Stimulated activated naive CD4-positive, alpha-beta T cell (primary cell): ENCODE data around the gene NTM.

Experiments
- DNase-seq, 6 experiments: peaks; one replicate each; lab custom pipeline; 2025; lab: John Stamatoyannopoulos, UW

NTM gene

DNA sequence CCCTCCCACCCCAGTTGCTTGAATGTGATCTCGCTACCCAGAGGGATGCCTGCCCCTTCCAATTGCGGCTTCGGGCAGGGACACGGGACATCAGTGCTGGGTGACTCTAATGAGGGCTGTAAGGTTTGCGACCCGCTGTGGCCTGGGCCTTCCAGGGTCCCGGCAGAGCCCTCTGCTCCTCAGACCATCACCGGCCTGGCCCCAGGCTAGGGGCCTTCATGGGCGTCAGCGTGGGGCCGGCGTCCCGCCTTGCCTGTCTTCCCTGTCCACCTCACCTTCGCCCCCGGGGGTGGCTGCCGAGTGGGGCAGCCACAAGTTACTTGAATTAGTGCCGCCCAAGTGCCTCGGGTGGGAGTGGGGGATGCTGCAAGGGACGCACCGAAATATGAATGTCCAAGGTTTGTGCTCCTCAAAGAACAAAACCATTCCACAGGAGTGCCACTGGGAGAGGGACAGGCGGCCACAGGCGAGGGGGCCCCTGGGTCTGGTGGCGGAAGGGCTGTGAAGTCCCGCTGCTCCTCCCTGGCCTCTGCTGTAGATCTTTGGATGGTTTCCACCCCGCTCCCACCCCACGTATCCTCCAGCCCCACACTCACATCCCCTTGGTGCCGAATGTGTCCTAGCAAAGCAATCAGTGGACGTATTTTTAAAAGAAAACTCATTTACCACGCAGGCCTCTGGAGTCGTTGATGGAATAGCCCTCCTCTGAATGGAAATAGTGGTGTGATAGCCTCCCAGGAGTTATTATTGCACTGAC lies 317.1 kb downstream of the NTM start:
- no peak for DNase-seq

DNA sequence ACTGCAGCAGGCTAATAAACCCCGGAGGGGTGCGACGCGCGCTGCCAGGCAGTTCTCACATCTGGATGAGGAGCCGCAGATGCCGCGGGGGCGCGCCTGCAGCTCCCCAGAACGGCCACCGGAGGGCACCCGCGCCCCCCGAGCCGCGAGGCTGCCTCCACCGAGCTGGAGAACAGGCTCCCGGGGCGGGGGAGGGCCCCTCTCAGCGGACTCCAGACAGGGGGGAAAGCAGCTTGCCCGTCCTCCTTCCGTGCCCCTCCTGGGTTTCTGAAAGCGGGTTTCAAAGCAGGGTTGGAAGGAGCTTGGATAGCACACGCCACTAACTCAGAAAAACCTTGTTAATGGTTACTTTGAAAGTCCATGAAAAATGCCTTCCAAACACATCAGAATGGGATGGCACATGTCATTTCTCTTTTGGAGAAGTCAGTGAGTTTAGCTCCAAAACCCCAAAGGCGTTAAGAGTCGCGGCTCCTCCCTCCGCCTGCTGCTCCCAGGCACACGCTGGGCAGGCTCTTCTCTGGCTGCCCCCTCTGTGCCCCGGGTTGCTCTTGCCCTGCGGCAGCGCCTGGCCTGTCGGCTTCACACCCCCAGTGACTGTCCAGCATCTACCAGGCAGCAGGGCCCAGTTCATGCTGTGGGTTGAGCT lies 317.8 kb downstream of the NTM start:
- DNase-seq, result no peak

DNA sequence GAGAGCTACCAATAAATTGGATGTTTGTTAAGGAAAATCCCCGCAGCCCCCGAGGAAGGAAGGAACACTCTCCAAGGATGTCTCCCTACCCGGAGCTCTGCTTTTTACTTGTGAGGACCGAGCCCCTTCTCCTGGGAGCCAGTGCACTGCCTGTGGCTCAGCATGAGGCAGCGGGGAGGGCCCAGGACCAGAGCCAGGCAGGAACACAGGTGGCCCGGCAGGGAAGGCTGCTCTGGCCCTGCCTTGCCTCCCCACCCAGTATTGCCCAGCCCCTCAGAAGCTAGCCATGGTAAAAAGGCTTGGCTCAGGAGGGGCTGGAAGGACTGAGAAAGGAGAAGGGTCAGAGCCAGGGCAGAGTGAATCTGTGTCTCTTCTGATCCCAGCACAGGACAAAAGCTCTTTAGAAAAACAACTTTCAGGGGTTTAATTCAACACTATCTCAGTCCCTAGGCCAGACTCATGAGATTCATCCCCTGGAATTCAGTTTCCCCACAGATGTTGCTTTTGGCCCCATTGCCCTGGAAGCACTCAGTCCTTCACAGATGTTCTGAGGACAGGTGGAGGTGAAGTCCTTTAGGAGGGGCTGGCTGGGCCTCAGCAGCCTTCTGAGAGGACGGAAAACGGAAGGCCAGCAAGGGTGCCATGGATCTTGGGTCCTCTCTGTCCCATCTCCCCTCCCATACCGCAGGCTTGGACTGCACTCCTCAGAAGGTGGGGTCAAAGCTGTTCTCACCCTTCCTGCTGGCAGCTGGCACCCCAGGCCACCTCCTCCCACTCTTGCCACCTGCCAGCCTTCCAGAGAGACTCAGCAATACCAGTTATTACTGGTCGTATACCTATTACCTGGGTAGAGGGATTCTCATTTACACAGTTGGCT lies 318.9 kb downstream of the NTM start:
- no peak for DNase-seq

DNA sequence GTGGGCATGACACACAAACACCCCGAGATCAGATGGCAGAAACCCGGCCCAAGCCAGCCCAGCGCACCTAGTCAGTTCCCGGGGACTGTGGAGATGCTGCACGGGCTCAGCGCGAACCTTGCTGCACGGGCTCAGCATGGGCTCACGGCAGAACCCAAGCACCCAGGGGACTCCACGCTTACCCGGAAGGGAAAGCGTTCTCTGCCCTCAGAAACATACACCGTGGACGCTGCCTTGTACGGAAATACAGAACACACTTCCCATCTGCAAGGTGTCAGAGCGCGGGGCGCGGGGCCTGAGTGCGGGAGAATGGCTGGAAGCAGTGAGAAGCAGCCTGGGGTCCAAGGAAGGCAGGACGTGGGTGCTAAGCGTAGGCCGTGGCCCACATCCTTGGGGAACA lies 319.9 kb downstream of the NTM start:
- no peak for DNase-seq

DNA sequence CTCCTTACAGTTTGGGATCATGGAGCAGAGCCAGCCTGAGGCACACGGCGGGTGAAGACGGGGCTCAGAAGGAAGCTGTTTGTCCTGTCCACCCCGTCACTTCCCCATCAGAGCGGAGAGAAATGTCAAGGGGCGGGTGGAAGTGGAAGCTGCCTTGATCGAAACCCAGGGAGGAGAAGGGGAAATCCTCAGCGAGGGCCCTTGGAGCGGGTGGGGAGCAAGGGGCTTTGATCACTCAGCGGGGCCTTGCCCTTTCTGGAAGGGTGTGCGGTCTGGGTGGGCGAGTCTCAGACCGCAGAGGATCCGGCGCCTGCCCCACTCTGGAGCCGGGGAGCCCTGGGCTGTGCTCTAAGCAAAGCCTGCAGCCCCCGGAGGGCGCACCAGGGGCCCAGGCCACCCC lies 320.4 kb downstream of the NTM start:
- DNase-seq, result no peak

DNA sequence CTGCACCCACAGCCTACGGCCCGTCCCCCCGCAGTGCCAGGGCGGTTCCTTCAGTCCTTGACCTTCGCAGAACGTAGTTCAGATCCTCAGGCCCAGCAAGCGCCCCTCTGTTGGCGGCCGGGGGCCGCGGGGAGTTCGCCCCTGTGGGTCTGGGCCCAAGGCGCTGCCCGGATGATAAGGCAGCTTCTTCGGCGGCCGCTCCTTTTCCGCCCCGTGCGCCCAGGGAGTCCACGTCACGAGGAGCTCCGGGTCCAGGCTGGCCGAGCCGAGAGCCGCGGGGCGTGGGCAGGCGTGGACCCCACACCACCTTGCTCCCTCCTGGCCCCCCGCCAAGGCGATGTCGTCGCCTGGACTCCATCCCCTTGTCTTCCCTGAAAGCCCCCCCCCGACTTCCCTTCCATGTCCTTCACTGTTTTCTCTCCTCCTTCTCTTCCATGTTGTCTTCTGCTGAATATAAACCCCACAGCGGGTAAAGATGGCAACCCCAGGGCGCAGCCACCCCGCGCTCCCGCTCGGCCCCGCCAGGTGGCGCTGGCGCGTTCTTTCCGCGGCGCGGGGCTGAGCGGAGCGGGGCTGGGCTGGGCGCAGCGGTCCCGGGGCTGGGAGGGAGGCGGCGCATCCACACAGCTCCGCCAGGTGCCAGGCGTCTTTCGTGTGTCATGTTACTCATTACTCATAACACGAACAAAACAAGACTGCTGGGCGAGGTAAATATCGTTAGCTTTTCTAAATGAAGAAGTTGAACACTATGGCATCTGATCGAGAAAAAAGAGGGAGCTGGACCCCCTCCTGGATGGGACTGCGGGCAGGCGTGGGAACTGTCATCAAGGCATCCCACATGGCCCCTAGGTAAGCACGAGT lies 321.0 kb downstream of the NTM start:
- no peak for DNase-seq

DNA sequence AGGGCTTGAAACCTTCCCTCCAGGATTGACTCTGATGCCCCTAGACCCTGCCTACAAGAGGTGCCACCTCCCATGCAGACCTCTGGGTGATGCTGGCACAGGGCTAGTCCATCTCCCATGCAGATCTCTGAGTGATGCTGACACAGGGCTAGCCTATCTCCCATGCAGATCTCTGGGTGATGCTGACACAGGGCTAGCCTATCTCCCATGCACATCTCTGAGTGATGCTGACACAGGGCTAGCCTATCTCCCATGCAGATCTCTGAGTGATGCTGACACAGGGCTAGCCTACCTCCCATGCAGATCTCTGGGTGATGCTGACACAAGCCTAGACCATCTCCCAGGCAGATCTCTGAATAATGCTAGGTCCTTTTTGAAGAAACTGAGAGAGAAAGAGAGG lies 321.7 kb downstream of the NTM start:
- DNase-seq, result no peak

DNA sequence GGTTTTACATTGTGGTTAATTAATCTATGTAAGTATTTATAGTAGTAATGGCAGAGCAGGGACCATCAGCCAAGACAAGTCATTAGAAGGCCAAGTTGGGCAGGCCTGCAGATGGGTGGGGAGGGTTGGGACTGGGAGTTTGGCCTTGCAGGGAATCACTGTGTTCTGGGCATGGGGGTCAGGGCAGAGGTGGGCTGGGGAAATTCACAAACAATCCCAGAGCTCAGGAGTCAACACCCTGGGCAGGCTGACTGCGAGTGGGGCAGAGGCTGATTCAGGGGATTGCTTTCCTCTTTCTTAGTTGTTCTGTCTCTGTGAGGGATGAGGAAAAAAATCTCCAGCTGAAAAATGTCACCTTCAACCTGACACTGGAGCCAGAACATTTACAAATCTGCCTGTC lies 322.5 kb downstream of the NTM start:
- DNase-seq, result no peak

DNA sequence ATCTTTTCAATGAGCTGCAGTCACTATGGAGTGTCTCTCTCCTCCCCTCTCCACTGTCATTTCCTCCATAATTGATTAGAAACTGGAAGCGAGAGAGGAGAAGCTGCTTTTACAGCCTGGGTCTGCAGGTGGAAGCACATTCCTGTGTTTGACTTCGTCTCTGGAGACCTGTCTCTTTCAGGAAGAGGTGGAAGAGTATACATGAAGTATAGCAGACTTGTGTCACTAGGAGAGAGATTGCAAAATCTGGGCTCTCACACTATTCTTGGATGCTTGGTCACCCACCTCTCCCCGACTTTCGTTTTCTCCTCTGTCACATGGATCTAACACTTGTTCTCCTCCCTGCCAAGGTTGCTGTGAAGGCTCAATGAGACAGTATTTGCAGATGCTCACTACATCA lies 323.3 kb downstream of the NTM start:
- DNase-seq, result no peak

DNA sequence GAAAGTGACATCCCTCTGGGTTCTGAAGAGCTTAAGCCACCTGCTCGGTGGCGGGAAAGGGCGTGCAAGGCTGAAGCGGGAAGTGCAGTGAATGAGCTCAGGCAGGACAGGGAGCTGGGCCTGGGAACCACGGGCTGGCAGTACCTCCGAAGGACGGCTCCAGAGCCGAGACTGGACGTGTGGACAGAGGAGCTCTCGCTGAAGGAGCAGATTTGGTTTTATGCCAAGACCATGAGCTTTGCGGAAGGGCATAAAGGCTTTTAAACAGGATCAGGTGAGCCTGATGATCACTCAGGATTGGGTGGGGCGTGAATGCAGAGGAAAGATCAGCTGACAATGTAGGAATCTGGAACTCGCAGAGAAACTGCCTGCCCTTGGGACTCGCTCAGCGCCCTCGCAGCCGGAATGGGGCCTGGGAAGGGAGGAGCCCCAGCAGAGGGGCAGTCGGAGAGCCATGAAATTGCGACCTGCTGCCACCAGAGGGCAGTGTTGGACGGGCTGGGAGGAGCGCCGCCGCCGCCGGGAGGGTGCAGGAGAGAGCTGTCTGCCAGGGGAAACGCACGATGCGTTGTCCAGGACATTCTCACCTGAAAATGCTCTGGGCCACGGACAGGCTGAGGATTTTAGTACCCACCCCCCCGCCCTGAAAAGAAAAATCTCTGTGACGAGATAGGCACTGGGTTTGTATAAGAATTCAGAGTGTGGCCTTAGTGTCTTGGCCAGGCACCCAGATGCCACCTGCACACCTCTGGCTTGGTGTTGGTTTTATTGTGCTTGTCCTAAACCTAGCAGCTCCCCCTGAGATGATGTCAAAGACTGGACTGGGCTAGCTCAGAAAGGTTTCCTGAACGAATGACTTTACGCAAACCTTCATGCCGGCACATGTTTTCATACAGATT lies 324.4 kb downstream of the NTM start:
- DNase-seq, result peak in 3 of 6 experiments; percentile 9 to 16 (median 16)

DNA sequence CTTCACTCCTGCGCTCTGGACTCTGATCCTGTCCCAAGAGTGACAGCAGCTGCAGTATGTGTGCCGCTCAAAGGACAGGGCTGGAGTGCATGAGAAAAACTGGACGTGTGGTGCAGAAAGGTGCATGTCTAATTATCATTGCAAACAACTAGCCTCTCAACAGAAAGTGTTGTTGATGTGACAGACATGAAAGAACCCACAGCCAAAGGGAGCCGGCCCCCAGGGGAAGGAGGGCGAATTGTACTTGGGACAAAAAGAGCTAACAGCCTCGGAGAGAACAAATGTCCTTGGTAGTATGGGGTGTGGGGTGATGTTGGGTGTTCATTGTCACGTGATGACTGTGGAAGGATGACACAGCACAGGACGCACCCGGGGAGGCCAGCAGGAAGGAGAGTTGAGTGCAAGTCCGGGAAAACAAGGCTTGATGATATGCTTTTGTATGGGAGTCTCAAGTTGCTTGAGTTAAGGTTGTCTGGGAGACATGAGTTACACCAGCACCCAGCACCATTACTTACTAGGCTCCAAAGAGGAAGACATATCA lies 325.5 kb downstream of the NTM start:
- DNase-seq, result no peak

DNA sequence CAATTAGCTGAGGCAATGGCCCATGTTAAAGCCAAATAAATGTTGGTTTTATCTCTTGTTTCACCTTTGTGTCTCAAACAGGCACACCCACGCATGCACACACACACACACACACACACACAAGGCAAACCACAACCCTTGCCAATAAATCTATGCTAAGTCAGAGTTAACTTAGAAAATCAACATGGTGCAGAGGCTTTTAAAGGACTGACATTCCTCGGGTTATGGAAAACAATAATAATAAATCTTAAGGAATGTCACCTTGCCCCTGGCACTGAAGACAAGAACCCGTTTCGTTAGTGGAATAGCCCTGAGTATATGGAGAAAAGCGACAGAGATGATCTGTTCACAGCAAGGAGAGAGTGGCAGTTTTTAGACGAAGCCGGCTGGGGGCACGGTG lies 326.3 kb downstream of the NTM start:
- no peak for DNase-seq

DNA sequence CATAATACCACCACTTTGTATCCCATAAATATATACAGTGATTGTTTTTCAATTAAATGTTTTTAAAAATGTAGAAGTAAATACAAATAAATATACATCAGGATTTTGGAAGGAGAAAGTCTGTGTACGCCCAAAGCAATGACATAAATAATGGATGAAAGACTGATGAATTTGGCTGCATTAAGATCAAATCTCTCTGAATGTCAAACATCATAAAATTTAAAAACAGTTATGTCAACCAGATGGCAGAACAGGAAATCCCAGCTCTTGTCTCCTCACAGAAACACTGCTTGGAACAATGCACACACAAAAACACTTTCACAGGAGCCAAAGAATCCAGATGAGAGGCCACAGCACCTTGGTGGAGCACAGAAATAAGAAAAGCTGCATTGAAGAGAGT lies 332.9 kb downstream of the NTM start:
- no peak for DNase-seq

DNA sequence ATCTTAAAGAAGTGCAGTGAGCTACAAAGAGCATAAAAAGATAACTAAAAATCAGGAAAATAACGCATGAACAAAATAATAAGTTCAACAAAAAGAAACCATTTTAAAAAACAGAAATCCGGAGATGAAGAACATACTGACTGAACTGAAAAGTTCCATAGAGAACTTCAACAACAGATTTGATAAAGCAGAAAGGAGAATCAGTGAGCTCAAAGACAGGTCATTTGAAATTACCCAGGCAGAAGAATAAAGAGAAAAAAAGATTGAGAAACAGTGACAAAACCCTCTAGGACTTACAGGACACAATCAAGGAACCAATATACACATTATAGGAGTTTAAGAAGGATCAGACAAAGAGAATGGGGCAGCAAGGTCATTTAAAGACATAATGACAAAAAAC lies 334.3 kb downstream of the NTM start:
- DNase-seq, result no peak

DNA sequence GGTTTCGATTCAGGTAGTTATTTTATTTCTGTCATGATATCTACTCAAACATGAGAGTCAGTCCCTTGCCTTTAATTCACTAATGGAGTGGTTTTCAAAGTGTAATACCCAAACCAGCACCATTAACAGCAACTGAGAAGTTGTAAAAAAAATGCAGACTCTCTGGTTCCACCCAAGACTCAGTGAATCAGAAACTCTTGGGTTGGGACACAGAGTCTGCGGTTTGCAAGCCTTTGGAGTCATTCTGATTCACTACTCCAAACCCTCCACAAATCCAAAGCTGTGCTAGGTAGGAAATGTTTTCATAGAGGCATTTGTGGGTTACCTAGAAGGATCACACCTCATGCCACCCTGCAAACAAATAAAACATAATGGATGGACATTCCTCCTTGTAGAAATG lies 340.1 kb downstream of the NTM start:
- DNase-seq, result no peak

DNA sequence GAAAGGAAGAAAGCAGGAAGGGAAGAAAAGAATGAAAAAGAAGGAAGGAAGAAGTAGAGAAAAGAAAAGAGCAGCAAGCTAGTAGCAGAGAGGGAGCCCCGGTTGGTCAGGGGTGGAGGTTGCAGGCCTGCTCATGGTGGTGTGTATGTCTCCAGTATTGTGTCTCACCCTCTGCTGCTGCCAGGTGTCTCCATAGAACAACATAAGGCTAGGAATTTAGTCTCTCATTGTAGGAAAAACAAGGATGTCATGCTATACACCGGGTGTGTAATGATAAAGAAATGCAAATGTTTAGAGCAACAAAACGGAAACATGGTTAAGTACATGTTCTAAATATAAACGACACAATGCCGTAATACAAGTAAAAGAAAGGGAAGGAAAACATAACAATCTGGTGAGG lies 342.5 kb downstream of the NTM start:
- DNase-seq, result no peak

DNA sequence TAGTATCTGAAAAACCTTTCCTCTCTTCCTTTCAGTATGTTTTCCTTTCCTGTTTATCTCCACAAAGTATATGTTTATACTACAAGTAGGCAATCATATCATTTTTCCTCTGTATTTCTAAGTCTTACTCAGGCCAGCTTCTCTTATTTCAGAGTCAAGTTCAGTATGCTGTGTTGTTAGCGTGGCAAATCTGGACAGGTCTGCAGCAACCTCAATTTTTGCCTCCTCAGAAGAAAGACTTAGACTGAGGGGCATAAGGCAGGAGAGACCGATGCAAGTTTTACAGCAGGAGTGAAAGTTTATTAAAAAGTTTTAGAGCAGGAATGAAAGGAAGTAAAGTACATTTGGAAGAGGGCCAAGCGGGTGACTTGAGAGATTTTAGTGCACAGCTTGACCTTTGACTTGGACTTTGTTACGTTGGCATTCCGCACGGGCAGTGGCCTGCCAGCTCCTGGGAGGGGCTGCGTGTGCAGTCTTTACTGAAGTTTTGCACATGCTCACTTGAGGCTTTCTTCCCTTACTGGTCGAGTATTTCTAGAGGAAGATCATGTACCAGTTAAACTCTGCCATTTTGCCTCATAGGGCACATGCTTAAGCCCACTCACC lies 343.2 kb downstream of the NTM start:
- DNase-seq, result no peak

DNA sequence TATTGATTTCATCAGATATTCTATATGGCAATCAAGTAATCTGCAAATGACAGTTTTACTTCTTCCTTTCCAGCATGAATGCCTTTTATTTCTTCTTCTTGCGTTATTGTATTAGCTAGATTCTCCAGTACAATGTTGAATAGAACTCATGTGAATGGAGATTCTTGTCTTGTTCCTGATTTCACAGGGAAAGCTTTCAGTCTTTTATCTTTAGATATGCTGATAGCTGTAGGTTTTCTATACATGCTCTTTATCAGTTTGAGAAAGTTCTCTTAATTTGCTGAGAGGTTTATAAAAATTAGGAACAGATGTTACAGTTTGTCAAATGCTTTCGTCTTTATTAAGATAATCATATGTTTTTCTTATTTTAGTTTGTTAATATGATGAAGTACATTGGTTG lies 347.2 kb downstream of the NTM start:
- DNase-seq, result no peak

DNA sequence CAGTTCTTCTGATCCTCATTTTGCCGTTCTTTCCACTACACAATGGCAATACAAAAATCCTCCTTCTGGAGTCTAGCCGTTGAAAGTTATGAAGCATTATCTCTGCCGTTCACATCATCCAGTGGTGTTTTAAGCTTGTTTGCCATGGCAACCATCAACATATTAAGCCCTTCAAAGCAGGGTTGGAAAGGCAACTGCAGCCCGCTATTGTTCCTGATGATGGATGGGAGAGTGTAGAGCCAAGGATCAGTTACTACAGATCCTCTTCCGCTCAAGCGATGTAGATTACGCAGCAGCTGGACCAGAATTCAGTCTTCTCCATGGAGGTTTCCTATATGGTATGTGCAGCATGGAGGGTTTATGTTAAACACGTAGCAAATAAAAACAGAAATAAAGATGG lies 352.7 kb downstream of the NTM start:
- DNase-seq, result no peak

DNA sequence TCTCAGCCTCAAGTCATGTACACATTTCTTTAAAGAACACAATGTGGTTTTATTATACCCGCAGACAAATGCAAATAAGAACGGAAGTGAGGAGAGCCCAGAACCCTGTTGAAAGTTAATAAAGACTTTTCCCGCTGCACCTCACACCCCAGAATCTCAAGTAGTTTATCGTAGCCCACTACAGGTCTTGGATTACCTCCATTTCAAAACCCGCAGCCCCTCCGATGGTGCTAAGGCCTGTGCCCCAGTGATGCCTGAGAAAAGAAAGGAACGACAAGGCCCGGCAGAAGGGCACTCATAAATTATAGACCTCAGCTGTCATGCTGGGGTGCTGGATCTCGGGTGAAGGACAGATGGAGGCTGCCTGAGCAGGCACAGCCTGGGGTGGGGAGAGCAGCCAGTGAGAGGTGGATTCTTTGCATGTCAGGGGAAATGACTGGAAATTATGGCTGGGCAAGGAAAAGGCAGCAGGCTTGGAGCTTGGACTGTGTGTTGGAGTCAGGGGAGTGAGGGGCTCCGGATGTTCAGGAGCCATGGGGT lies 354.1 kb downstream of the NTM start:
- DNase-seq, result no peak
